SH-SY5Y (cell line): Measurements from ENCODE around the gene ZSWIM9.

Experiments used
- GATA2 ChIP-seq: IDR thresholded peaks from 2 replicates; pipeline ENCODE4 v1.6.1; 2011; ENCODE audit warnings: mild to moderate bottlenecking, low read depth, low read length
- GATA3 ChIP-seq: IDR thresholded peaks from 2 replicates; pipeline ENCODE4 v1.6.1; 2011; ENCODE audit warnings: low read depth, mild to moderate bottlenecking, low read length, moderate library complexity

DNA sequence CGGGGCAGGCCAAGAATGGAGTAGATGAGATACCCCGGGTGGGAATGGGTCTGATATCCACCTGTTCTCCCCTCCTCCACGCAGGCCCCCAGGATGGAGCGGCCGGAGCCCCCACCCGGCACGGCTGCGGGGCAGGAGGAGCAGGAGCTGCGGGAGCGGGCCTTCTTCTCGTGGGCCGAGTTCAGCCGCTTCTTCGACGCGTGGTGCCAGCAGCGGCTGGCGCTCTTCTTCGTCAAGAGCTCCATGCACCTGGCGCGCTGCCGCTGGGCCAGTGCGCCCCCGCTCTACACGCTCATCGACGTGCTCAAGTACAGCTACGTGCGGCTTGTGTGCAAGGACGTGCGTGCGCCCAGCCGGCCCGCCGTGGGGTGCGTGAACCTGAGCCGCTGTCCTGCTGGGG is 1.2 kb downstream of the ZSWIM9 start:
- no peak for TF ChIP-seq GATA2
- no peak for TF ChIP-seq GATA3
